Muscle of leg (tissue), 11 donors: Measurements from ENCODE around the gene SYT10. TPM values are rescaled to one million over a fixed set of nuclear protein-coding genes. Genes with fewer than 3 reads are reported as not detected.
"Not testable (repeated sequence)": the region's sequence is repeated elsewhere in the genome, so short reads cannot be mapped to it uniquely, and the experiment has no call there.

Experiments used
- DNase-seq: peaks from one replicate; pipeline ENCODE4 v3.0.0; 2013
- H3K27ac ChIP-seq: one replicate; pipeline ENCODE4 v1.5.1; 2013; ENCODE audit warnings: mild to moderate bottlenecking, low read length, control low read depth
- H3K27me3 ChIP-seq: one replicate; pipeline ENCODE4 v1.6.1; 2013; ENCODE audit warnings: low read length; ENCODE audit not compliant: control insufficient read depth, insufficient read depth
- H3K36me3 ChIP-seq: one replicate; pipeline ENCODE4 v1.6.1; 2013; ENCODE audit warnings: low read length; ENCODE audit not compliant: control insufficient read depth, insufficient read depth
- H3K4me1 ChIP-seq: one replicate; pipeline ENCODE4 v1.6.1; 2013; ENCODE audit warnings: low read length; ENCODE audit not compliant: control insufficient read depth, insufficient read depth
- H3K4me3 ChIP-seq: one replicate; pipeline ENCODE4 v1.5.1; 2013; ENCODE audit warnings: low read length, control low read depth
- H3K9me3 ChIP-seq: replicated peaks from 2 replicates; pipeline ENCODE4 v1.6.1; 2013; ENCODE audit warnings: low read depth, low read length; ENCODE audit not compliant: control insufficient read depth
- WGBS: methylation state at CpG from one replicate; pipeline ENCODE4 v1.1.5; 2013; ENCODE audit warnings: missing lambda C conversion rate; ENCODE audit not compliant: insufficient coverage; 5-methylcytosine and 5-hydroxymethylcytosine counted together
- polyA plus RNA-seq, 8 donors: library from polyadenylated mRNA; unstranded; fragments of 120-200 nt; gene quantifications; one replicate each; pipeline versions ENCODE4 v1.2.1 to v1.2.3, GENCODE V29; 2013; ENCODE audit warnings: inconsistent platforms in 1 of 8, low replicate concordance in 1 of 8; ENCODE audit not compliant: insufficient read length in 8 of 8, insufficient read depth in 1 of 8
- total RNA-seq: library from RNA; stranded (reverse); fragments of 120-200 nt; gene quantifications from one replicate; pipeline ENCODE4 v1.2.4, GENCODE V29; 2013

Gene SYT10
- total and polyA plus RNA-seq, 9 donors = 0.04 to 0.52 (median 0.09) TPM; not detected in 2

DNA sequence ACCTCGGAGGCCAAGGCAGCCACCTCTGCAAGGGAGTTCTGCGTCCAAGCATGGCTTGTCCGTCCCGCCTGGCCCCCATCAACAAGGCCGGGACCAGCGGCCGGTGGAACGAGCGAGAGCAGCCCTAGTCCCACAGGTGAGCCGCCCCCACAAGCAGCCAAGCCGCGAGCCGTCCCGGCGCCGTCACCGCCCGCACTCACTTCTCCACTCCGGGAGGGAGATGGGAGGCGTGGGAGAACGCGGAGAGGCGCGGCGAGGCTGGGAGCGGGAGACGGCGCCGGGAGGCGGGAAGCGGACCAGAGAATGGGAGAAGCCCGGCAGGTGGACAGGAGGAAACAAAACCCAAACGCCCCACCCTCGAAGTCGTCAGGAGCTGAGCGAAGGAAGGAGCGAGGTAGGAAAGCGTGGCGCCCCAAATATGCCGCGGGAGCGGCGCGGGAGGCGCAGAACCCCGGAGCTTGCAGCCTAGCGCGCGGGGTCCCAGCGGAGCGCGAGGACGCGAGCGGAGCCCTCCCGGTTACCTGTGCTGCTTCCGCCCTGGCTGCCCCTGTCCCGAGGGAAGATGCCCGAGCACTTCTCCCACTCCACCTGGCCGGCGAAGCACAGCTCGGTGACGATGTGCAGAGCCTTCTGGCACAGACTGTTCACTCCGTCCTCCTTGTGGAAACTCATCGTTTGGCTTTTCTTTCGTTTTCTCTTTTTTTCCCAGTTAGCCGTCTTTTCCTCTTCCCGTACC, 600 bp downstream of the SYT10 start:
- under 1% methylated on average over 54 of the region's 68 CpGs for WGBS
- no peaks in the 10 kb centered on the region for H3K36me3 ChIP-seq
- peak overlapping the region; percentile 53 for H3K4me3 ChIP-seq
- no peaks in the 10 kb centered on the region for H3K9me3 ChIP-seq
- H3K27ac ChIP-seq = no peak overlapping the region
- peaks cover 10% of the 10 kb centered on the region for H3K4me1 ChIP-seq
- DNase-seq = peak; percentile 17
- peaks cover 26% of the 10 kb centered on the region for H3K27me3 ChIP-seq

DNA sequence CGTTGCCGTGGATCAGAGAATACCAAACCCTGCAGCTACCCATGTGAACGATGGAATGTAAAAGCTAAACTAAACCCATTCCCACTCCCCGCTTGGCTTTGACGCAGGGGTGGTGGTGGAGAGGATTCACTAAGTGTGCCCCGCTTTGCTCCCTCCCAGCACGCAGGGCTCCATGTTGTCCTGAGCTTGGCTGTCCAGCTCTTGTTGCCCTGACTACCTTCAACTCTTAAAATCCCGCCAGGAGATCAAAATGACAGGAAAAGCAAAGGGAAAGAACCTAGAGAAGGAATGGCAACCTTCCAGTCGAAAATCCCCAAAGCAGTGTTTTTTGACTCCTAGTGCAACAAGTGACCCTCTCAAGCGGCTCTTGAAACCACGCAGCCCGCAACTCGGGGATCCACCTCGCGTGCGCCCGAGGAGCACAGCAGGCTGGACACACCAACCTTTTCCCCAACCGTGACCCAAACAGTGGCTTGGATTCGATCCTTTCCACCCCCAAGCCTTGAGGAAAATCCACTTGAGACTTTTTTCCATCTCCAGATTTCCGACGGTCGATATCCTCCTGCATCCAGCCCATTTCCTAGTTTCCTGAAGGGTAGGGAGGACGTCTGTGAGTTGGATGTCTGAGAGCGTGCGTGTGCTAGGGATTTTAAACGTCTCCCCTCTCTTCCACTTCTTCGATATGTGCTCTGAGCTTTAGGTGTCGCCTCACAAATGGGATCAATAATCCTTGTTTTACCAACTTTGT, 1.4 kb downstream of the SYT10 start:
- no peak overlapping the region for H3K27ac ChIP-seq
- 26% methylated on average over 12 of the region's 28 CpGs for WGBS
- H3K4me1 ChIP-seq = peaks cover 10% of the 10 kb centered on the region
- H3K27me3 ChIP-seq = peaks cover 26% of the 10 kb centered on the region
- no peaks in the 10 kb centered on the region for H3K36me3 ChIP-seq
- H3K9me3 ChIP-seq = no peaks in the 10 kb centered on the region
- no peak for DNase-seq
- no peak overlapping the region for H3K4me3 ChIP-seq

DNA sequence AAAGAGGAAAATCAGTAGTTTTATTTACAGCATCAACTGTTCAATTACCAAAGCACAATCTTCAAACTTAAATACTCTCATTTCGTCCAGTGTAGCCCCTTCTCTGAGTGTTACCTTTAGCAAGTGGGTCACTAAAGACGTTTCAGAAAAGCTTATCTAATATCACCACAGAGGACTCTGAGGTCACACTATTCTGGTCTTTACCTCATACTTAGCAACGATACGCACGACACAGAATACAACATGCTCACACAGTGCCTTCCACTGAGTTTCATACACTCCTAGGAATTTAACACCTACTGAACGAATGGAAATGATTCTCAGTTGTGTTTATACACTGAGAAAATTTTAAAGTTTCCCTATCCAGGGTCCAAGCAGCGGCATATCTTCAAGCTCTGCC, 2.0 kb downstream of the SYT10 start:
- Histone ChIP-seq H3K9me3 (no peaks in the 10 kb centered on the region), H3K4me3 (no peak overlapping the region), H3K4me1 (peaks cover 10% of the 10 kb centered on the region), H3K27me3 (peaks cover 26% of the 10 kb centered on the region), H3K36me3 (no peaks in the 10 kb centered on the region), H3K27ac (no peak overlapping the region)
- WGBS = 50% methylated on average over 2 of the region's 7 CpGs
- no peak for DNase-seq

DNA sequence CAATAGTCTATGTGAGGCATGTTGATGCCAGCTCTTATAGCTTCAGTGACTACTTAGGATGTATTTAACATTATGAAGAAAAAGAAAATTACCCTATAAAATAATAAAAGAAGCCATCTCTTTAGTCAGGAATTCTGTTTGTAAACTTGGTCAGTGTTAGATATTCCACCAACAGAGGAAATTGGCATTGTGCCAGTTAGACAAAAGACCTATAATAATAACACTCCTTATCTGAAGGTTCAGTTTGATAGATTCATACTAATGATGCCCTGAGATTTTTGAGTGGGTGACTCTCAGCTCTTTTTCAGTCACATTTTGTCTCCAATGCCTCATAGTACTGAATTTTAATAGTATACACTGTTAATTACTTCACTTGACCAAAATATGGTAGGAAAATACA, 6.6 kb downstream of the SYT10 start:
- Histone ChIP-seq H3K9me3 (no peaks in the 10 kb centered on the region), H3K4me3 (no peak overlapping the region), H3K27me3 (peaks cover 3% of the 10 kb centered on the region), H3K36me3 (no peaks in the 10 kb centered on the region), H3K27ac (no peak overlapping the region), H3K4me1 (no peaks in the 10 kb centered on the region)
- DNase-seq = no peak

DNA sequence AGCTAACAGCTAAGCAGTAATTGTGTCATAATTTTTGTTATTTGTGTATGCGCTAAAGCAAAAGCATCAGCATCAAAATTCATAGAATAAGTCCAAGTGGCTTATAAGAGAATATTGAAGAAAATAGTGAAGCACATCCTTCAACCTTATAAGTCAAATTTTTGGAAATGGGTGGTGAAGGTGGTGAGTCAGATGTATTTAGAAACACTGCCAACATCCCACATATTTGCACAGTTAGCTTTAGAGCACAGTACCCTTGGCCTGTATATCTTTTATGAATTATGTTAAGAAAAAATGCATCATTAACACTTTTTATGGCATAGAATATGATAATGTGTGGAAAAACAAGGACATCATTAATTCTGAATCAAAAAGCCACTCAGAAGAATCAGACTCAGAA, 8.0 kb downstream of the SYT10 start:
- no peaks in the 10 kb centered on the region for H3K27me3 ChIP-seq
- no peaks in the 10 kb centered on the region for H3K36me3 ChIP-seq
- H3K9me3 ChIP-seq = no peaks in the 10 kb centered on the region
- DNase-seq = no peak
- no peaks in the 10 kb centered on the region for H3K4me1 ChIP-seq
- no peak overlapping the region for H3K27ac ChIP-seq
- WGBS = no CpG with 5 or more reads among the region's 1 CpG
- no peak overlapping the region for H3K4me3 ChIP-seq

DNA sequence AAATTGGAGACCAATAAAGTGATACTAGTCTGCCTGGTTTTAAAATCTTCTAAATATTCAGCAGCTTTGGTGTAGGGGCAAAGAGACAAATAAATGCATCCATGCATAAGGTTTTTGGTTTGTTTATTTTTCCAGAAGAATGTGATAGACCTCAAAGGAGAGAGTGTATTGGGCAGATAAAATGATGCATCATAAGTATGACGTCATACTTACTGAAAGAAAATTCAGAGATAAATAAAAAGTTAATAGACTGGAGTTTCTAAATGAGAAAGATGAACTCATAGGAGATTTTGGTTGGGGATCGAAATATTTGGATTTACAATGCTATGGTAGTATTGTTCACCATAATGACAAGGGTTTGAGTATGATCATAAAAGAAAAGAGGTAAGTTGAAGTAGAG, 10.2 kb downstream of the SYT10 start:
- H3K4me1 ChIP-seq = no peaks in the 10 kb centered on the region
- H3K9me3 ChIP-seq = no peaks in the 10 kb centered on the region
- WGBS = 81% methylated on average over 2 of the region's 2 CpGs
- H3K4me3 ChIP-seq = no peak overlapping the region
- H3K36me3 ChIP-seq = no peaks in the 10 kb centered on the region
- H3K27ac ChIP-seq = no peak overlapping the region
- no peak for DNase-seq
- H3K27me3 ChIP-seq = no peaks in the 10 kb centered on the region

DNA sequence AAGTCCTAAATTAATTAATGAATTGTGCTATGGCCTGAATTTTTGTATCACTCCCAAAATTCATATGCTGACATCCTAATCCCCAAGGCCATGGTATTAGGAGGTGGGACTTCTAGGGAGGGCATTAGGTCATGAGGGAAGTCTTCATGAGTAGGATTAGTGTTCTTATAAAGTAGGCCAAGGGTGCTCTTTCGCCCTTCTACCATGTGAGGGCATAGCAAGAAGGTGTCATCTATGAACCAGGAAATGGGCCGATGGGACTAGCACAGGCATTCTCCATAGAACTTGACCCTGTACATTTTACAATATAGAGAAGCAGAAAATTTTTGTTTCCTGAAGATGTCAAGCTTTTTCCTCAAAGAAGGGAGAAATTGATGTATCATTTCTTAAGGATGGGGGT, 12.5 kb downstream of the SYT10 start:
- Histone ChIP-seq H3K36me3 (no peaks in the 10 kb centered on the region), H3K27ac (no peak overlapping the region), H3K4me3 (no peak overlapping the region), H3K9me3 (no peaks in the 10 kb centered on the region), H3K4me1 (no peaks in the 10 kb centered on the region), H3K27me3 (no peaks in the 10 kb centered on the region)
- no peak for DNase-seq
- no CpG with 5 or more reads among the region's 2 CpGs for WGBS

DNA sequence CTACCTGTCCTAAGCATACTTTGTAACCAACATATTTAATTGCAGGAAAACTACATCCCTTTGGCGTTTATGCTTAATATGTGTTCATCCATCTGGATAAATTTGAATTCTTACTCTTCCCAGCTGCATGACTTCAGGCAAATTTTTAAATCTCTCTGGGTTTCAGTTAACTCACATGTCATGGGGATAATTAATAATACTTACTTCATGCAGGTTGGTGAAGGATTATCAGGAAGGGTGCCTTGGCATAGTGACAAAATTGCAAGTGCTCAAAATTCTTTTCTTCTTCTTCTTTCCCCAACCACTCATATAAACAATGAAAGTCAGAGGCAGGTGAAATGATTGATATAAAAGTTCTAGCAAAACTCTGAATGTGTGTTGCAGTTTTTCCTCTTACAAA, 15.9 kb downstream of the SYT10 start:
- Histone ChIP-seq H3K4me3 (no peak overlapping the region), H3K9me3 (no peaks in the 10 kb centered on the region), H3K36me3 (no peaks in the 10 kb centered on the region), H3K4me1 (no peaks in the 10 kb centered on the region), H3K27me3 (no peaks in the 10 kb centered on the region), H3K27ac (no peak overlapping the region)
- no CpG with 5 or more reads among the region's 1 CpG for WGBS
- no peak for DNase-seq

DNA sequence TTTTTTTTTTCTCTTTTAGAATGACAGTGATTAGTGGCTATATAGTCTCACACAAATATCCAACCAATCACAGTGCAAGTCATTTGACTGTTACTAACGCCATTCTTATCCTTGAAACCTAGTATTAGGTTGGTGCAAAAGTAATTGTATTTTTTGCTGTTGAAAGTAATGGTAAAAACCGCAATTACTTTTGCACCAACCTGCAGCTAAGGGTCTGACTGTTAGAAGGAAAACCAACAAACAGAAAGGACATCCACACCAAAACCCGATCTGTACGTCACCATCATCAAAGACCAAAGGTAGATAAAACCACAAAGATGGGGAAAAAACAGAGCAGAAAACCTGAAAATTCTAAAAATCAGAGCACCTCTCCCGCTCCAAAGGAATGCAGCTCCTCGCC, 27.2 kb downstream of the SYT10 start:
- H3K36me3 ChIP-seq, H3K4me3 ChIP-seq, H3K4me1 ChIP-seq, H3K27me3 ChIP-seq, H3K9me3 ChIP-seq, DNase-seq, H3K27ac ChIP-seq: not testable (repeated sequence)
- 100% methylated on average over 2 of the region's 6 CpGs for whole genome bisulfite sequencing

DNA sequence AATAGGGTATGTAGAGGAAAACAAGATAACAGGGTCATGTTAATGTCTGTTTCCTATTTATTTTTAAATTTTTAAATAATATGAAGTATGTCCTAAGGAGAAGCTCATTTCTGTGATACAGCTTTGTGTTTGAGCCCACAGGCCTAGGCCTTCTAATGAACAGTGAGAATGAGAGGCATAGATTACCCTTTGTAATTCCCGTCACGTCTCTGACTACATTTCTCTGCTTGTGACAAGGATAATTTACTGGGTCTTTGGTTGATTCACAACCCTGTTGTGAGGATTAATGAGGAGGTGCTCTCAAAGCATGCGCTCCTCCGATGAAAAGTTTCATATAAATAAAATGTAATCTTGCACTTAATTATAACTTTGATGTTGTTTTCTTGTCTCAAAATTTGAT, 56.1 kb downstream of the SYT10 start:
- Histone ChIP-seq H3K4me3 (no peak overlapping the region), H3K27ac (no peak overlapping the region), H3K9me3 (no peaks in the 10 kb centered on the region), H3K27me3 (no peaks in the 10 kb centered on the region), H3K36me3 (no peaks in the 10 kb centered on the region), H3K4me1 (no peaks in the 10 kb centered on the region)
- DNase-seq = no peak
- no CpG with 5 or more reads among the region's 4 CpGs for WGBS
